Measurements from ENCODE around the gene OR2M2.

DNA sequence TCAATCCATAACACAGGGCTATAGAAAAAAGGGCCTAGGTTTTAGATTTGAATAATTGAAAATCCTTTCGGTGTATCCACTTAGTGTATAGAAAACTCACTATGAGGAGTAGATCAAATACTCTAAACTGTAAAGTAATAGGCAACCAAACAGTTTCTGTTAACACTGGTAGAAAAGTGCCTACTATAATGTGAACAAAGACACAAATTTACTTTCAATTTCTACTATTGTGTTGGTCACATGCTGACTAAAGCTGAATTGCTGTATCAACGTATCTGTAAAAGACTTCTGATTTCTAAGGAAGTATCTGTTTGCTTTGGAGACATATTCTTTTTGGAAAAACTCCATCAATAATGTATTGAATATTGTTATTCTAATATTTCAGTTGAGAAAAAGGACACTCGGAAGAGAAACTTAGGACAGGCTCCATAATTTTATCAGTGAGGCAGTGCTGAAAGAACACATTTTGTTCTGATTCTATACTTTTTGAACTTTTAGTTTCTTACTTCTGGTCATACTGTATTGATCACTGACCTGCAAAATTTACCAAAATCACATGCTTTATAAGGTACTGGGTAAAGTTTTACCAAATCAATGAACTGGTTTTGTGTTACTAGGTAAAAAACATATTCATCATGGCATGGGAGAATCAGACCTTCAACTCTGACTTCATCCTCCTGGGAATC is 30.0 kb upstream of the OR2M2 start, which contains the start of gene OR2M5:
- TF ChIP-seq RAD21 (IDR thresholded peaks at IDR 0.05 in 1 of 2, conservative IDR thresholded peaks at IDR 0.05 in 1 of 2; ENCODE audit: low read depth in 2 of 2, low read length in 2 of 2), result no peak
- no peak for TF ChIP-seq RFX5 (IDR thresholded peaks at IDR 0.05; ENCODE audit: borderline replicate concordance, low read depth, low read length)
- no peak for TF ChIP-seq POLR2A (IDR thresholded peaks at IDR 0.05; ENCODE audit: control extremely low read depth in 1 of 2, low read depth in 2 of 2, low read length in 2 of 2)
- no peak for TF ChIP-seq CHD2 (IDR thresholded peaks at IDR 0.05; ENCODE audit: low read length)
- TF ChIP-seq CTCF (IDR thresholded peaks at IDR 0.05; ENCODE audit: control extremely low read depth in 1 of 3, insufficient read depth in 1 of 3, low read depth in 1 of 3, low read length in 3 of 3), result no peak
- TF ChIP-seq EP300 (IDR thresholded peaks at IDR 0.05; ENCODE audit: borderline replicate concordance in 1 of 2, low read depth in 2 of 2, low read length in 2 of 2), result no peak
